PC-9 (cell line): ENCODE data around the gene SCT.

Experiments used
- CTCF ChIP-seq: fragments of 200-600 bp; sonication (generic); conservative IDR thresholded peaks from 2 replicates; pipeline ENCODE4 v1.6.1; 2017; ENCODE audit warnings: mixed run types, antibody characterized with exemption, mild to moderate bottlenecking, moderate library complexity
- EZH2 ChIP-seq: fragments of 200-600 bp; sonication (generic); IDR thresholded peaks from 2 replicates; pipeline ENCODE4 v1.8.0; 2017; ENCODE audit warnings: antibody characterized with exemption, low read depth

GRCh38 chr11:598005-598680, 28.8 kb downstream of the SCT start:
- TF ChIP-seq CTCF (no peak), EZH2 (no peak)
